Measurements from ENCODE around the gene ITGB5.

ITGB5 gene

DNA sequence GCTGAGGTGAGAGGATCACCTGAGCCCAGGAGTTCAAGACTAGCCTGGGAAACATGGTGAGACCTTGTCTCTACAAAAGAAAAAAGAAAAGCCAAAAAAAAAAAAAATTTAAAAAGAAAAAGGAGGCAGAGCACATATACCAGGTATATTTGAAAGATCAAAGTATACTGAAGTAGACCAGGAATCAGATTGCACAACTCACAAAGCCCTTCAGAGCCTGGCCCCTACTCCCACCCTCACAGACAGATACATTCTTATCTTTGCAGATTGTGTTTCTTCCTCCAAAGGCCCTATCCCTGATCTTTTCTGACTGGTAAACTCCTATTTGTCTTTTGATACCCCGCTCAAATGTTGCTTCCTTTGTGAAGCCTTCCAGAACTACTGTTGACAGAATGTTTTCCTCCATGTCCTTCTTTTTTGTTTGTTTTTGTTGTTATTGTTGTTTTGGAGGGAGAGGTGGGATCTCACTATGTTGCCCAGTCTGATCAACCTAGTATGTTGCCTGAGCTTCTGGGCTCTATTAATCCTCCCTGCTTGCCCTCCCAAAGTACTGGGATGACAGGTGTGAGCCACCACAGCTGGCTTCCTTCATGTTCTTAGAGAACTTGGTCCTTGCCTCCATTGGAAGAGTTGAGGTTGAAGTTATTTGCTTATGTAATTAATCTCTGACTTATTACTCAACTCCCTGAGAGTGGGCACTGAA lies 9.8 kb upstream of the ITGB5 start:
- no peak for DNase-seq (ENCODE audit: low read depth in 2 of 2, low spot score in 1 of 2)

DNA sequence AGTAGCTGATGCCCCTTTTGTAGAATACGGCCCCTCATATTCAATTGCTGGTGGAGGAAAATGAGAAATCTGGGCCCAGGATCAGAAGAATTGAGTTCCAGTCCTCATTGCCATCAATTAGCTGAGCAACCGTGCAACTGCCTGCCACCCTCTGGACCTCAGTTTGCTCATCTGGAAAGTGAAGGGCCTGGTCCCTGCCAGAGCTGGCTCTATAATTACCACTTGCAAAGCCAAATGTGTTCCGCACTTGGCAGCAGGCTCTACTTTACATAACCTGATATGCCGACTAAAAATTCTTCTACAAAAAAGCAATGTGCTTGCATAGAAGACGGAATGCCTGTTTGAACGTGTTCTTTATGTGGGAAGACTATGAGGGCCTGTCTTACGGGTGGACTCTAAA lies 8.6 kb upstream of the ITGB5 start:
- DNase-seq (ENCODE audit: low read depth in 2 of 2, low spot score in 1 of 2) = no peak

- DNase-seq (ENCODE audit: low read depth in 2 of 2, low spot score in 1 of 2) = no peak
These were observed 6.4 kb upstream of the ITGB5 start for GRCh38 chr3:124893526-124893925.

- DNase-seq (ENCODE audit: low read depth in 2 of 2, low spot score in 1 of 2) = no peak
These were observed 3.5 kb upstream of the ITGB5 start for GRCh38 chr3:124890573-124891190.

DNA sequence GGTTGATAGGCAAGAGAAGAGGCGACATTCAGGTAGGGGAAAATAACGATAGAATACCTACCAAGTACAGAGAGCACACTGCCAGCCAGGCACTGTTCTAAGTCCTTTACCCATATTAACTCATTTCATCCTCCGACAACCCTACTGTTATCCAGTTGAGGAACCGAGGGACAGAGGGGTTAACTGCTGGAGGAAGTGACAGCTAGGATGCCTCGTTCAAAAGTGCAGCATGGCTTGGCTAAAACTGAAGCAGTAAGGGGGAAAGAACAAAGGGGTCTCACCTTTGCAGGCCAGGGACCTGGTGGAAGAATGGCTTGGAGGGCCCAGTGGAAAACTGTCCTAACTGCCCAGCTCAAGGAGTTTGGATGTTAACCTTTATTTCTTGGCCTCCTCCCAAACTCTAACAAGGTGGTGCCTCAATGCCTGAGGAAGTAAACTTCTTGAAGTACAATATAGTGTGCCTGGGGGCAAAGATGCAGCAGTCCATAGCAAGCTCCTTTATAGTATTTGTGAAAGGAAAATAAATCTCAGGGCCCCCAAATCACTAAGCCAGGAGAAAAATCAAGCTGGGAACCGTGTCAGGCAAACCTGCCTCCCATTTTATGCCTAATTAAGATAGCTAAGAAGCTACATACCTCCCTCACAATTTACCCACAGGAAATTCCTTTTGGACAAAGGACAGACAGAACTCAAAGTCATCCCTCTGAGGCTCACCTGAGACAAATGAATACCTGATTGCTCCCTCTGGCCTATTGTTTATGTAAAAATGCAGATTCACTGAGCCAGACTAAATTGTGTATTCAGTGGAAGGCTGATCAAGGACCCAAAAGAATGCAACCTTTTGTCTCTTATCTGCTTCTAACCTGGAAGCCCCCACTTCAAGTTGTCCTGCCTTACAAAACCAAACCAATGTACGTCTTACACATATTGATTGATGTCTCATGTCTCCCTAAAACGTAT lies 1.6 kb upstream of the ITGB5 start:
- no peak for DNase-seq (ENCODE audit: low read depth in 2 of 2, low spot score in 1 of 2)

DNA sequence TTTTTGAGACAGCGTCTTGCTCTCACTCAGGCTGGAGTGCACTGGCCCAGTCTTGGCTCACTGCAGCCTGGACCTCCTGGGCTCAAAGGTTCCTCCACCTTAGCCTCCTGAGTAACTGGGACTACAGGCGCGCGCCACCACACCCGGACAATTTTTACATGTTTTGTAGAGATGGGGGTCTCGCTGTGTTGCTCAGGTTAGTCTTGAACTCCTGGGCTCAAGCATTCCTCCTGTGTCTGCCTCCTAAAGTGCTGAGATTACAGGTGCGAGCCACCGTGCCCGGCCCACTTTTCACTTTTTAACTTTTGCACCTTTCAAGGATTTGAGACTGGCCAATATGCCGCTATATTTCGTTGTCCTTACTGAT lies 750 bp upstream of the ITGB5 start:
- DNase-seq (ENCODE audit: low read depth in 2 of 2, low spot score in 1 of 2) = no peak

DNA sequence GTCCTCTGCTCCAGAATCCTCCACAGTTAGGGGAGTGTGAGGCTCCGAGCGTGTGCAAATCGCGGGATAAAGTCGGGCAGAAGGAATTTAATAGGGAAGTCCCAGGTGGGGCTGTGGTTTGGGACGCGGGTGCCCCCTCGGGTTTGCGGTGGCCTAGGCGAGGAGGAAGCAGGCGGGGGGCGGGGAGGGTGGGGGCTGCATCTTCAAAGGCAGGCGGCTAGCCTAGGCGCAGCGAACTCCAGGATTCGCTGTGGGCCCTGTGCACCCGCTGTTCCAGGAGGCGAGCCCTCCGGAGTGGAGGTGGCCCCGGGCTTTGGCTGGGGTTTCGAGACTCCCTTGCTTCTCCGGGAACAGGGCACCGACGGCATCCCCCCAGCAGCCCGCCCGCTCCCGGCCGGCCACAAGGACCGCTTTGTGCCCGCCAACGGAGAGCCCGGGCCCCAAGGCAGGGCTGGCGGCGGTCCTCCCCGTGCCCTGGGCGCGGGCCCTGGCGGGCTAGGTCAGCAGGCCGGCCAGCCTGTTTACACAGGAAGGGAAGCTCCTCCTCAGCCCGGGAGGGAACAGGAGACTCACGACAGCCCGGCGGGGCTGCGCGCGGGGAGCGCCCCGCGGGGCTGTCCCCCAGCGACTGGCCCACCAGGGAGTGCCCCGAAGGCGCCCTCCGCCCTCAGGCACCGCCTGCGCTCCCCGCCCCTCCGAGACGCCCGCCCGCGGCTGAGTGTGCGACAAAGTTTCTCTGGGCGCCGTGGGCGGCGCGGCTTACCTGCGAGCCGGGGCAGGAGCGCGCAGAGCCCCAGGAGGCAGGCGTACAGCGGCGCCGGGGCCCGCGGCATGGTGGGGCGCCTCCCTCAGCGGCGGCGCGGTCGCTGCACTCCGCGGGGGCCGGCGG lies 753 bp downstream of the ITGB5 start:
- DNase-seq (ENCODE audit: low read depth in 2 of 2, low spot score in 1 of 2) = no peak

- DNase-seq (ENCODE audit: low read depth in 2 of 2, low spot score in 1 of 2) = no peak
These were observed 1.5 kb downstream of the ITGB5 start for GRCh38 chr3:124885466-124886167.

DNA sequence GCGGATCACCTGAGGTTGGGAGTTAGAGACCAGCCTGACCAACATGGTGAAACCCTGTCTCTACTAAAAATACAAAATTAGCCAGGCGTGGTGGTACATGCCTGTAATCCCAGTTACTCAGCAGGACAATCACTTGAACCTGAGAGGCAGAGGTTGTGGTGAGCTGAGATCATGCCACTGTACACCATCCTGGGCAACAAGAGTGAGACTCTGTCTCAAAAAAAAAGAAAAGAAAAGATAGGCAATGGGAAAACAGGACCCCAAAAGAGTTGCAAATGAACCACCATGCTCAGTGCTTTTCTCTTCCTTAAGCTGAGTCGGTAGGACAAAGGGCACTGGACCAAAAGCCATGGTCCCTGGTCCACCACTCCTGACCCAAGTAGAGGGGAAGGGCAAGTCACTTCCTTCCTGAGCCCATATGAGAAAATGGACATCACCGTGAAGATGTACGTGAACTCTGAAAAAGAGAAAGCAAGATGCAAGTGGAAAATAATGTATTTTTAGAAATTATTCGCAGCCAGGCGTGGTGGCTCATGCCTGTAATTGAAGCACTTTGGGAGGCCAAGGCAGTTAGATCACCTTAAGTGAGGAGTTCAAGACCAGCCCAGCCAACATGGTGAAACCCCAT lies 2.6 kb downstream of the ITGB5 start:
- no peak for DNase-seq (ENCODE audit: low read depth in 2 of 2, low spot score in 1 of 2)

DNA sequence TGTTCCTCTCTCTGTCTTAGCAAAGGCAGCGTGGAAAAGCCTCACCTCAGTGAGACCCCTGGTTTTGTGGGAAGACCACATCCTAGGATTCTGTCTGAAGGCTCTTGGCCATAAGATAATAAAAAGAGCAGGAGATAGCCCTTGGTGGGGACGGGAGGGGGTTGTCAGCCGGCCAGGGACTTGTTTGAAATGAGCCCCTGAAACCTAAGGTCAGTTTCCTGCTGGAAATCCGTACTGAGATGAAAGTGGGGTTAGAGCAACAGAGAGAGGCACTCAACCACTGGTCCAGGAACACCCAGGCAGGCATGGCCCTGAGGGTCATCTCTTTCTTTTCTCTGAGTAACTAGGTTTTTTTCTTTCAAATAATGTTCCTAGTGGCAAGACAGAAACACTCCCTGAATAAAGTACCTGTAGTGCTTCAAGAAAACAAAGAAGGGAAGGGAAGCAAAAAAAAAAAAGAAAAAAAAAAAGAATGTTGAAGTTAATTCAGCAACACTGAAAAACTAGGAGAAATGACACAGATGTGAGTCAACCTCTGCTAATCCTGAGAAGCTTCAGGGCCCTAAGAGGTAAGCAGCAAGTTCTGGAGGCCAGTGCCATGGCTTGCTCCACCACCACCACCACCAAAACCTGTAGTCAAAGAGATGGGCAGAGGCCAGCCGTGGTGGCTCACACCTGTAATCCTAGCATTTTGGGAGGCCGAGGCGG lies 3.2 kb downstream of the ITGB5 start:
- DNase-seq (ENCODE audit: low read depth in 2 of 2, low spot score in 1 of 2) = no peak

- no peak for DNase-seq (ENCODE audit: low read depth in 2 of 2, low spot score in 1 of 2)
These were observed 4.1 kb downstream of the ITGB5 start for GRCh38 chr3:124882816-124883747.

DNA sequence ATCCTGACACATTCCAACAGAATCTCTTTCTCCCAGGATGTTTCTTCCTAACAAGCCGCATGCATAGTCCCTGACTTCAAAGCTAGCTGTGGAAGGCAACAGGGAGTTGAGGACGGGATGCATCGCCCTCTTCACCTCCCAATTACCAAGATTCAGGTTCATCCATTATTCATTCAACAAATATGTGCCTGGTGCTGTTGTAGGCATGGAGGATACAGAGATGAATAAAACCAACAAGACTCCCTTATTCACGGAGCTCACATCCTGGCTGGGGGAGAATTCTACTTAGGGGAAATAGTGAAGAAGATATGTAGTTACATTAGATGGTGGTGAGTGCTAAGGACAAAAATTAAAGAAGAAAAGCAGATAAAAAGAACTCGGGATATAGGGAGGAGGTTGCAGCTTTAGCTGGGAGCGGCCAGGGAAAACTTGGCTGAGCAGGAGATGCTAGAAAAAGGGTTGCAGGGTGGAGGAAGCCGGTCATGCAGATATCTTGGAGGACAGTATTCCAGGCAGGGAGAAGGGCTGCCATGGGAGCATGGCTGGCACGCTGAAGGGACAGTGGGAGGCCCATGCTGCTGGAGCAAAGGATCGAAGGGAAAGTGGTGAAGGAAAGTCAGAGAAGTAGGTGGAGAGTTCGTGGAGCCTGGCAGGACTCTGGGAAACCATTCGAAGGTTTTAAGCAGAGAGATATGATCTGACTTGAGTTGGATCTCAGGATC lies 5.0 kb downstream of the ITGB5 start:
- no peak for DNase-seq (ENCODE audit: low read depth in 2 of 2, low spot score in 1 of 2)

DNA sequence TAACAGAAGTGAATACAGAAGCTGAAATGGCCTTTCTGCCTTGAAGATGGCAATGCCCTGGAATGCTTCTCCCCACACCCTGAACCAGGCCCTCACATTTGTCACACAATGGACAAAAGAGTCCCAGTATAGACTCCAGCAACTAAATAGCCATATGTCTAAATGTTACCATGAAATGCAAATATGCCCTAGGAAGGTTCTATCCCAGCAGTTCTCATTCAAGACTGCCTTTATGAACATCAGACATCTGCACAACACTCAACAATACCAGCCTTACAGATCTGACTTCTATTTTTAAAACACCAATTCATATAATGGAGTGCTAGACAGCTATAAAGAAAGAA lies 7.9 kb downstream of the ITGB5 start:
- DNase-seq (ENCODE audit: low read depth in 2 of 2, low spot score in 1 of 2) = no peak

- DNase-seq (ENCODE audit: low read depth in 2 of 2, low spot score in 1 of 2) = no peak
These were observed 8.4 kb downstream of the ITGB5 start for GRCh38 chr3:124878561-124879336.

DNA sequence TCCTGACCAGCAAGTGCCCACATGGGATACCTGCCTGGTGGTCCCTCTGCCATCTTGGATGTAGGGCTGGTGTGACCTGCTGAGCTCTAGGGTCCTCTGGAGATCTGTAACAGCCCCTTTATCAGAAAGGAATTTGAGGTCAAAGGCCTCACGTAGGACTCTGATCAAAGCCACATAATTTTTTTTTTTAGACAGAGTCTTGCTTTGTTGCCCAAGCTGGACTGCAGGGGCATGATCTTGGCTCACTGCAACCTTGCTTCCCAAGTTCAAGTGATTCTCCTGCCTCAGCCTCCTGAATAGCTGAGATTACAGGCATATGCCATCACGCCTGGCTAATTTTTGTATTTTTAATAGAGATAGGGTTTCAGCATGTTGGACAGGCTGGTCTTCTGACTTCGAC lies 9.5 kb downstream of the ITGB5 start:
- DNase-seq (ENCODE audit: low read depth in 2 of 2, low spot score in 1 of 2) = no peak

- no peak for DNase-seq (ENCODE audit: low read depth in 2 of 2, low spot score in 1 of 2)
These were observed 10.7 kb downstream of the ITGB5 start for GRCh38 chr3:124876401-124876878.

GRCh38 chr3:124873226-124873625 lies 13.9 kb downstream of the ITGB5 start:
- DNase-seq (ENCODE audit: low read depth in 2 of 2, low spot score in 1 of 2) = no peak

All from stimulated activated CD8-positive, alpha-beta memory T cell treated with anti-CD3 and anti-CD28 coated beads, Interleukin-4, amount 100 ng/mL, for 1 hour (primary cell).